GM12878 (cell line): ENCODE data around the gene LAMP1. TPM values are rescaled to one million over a fixed set of nuclear protein-coding genes. Genes with fewer than 3 reads are reported as not detected.

Source experiments
- ATAC-seq: fragments of 200-7000 bp; cut with Tn5 transposase; 3 replicates; pipeline ENCODE4 v1.9.1; 2020; ENCODE audit warnings: mild to moderate bottlenecking, moderate library complexity
- BruUV-seq: library from RNA; stranded (reverse); fragments of 400-500 nt; replicated peaks from 2 replicates; lab custom pipeline; 2021; lab: Mats Ljungman, UMichigan
- CTCF ChIA-PET: fragments of 300-600 bp; sonication (Branson Sonifier 250); formaldehyde crosslinking; extraction: SDS; loops from one replicate; lab custom pipeline; 2021; ENCODE audit warnings: inconsistent platforms; lab: Yijun Ruan, JAX
- POLR2A ChIA-PET: fragments of 350-600 bp; formaldehyde crosslinking; extraction: SDS; loops from one replicate; lab custom pipeline; 2021; ENCODE audit warnings: inconsistent platforms; lab: Charles Lee
- RAD21 ChIA-PET: fragments of 300-600 bp; sonication (Branson Sonifier 250); formaldehyde crosslinking; loops from one replicate; lab custom pipeline; 2023; ENCODE audit warnings: antibody characterized with exemption; ENCODE audit not compliant: unreplicated experiment; lab: Charles Lee
- SMC1A ChIA-PET: fragments of 300-600 bp; sonication (Branson Sonifier 250); formaldehyde crosslinking; loops from one replicate; lab custom pipeline; 2023; ENCODE audit not compliant: unreplicated experiment, uncharacterized antibody; lab: Charles Lee
- DNase-seq: peaks from one replicate; pipeline ENCODE4 v3.0.0-alpha.2; 2011; ENCODE audit warnings: low read depth, low spot score
- FAIRE-seq: peaks from 3 replicates; lab custom pipeline; 2011; peaks lifted over from hg19 to GRCh38; lab: Jason Lieb, UNC
- H2AFZ ChIP-seq: 2 replicates; pipeline ENCODE4 v1.6.0; 2011; ENCODE audit warnings: low read depth, low read length, control low read depth; ENCODE audit not compliant: control insufficient read depth
- H3K27ac ChIP-seq: 2 replicates; pipeline ENCODE4 v1.5.1; 2011; ENCODE audit warnings: control low read depth; ENCODE audit not compliant: control insufficient read depth, insufficient read depth
- H3K27me3 ChIP-seq, 2 experiments: replicated peaks in 1 of 2; 2 replicates each; pipeline versions ENCODE4 v1.6.0 to v1.6.1; 2011; ENCODE audit warnings: low read length in 1 of 2; ENCODE audit not compliant: control insufficient read depth in 2 of 2, insufficient read depth in 2 of 2
- H3K36me3 ChIP-seq, 2 experiments: 2 replicates each; pipeline ENCODE4 v1.5.1; 2011; ENCODE audit warnings: low read length in 1 of 2; ENCODE audit not compliant: control insufficient read depth in 2 of 2, insufficient read depth in 2 of 2
- H3K4me1 ChIP-seq: 2 replicates; pipeline ENCODE4 v1.6.1; 2011; ENCODE audit warnings: mild to moderate bottlenecking, low read length, moderate library complexity, mixed read lengths; ENCODE audit not compliant: control insufficient read depth, insufficient read depth
- H3K4me2 ChIP-seq: 2 replicates; pipeline ENCODE4 v1.6.0; 2011; ENCODE audit warnings: control low read depth; ENCODE audit not compliant: control insufficient read depth, insufficient read depth
- H3K4me3 ChIP-seq: fragments of 200-600 bp; sonication (generic); 2 replicates; pipeline ENCODE4 v1.5.1; 2016
- H3K79me2 ChIP-seq: 2 replicates; pipeline ENCODE4 v1.6.0; 2011; ENCODE audit warnings: low read length; ENCODE audit not compliant: control insufficient read depth, insufficient read depth
- H3K9ac ChIP-seq: 2 replicates; pipeline ENCODE4 v1.8.0; 2011; ENCODE audit warnings: low read length, control low read depth, mixed read lengths; ENCODE audit not compliant: control insufficient read depth, insufficient read depth
- H3K9me3 ChIP-seq: replicated peaks from 3 replicates; pipeline ENCODE4 v1.5.1; 2011; ENCODE audit warnings: mild to moderate bottlenecking, low read length; ENCODE audit not compliant: control insufficient read depth, insufficient read depth
- H4K20me1 ChIP-seq: 2 replicates; pipeline ENCODE4 v1.6.0; 2011; ENCODE audit not compliant: control insufficient read depth, insufficient read depth
- EGR1 ChIP-seq, 2 experiments: IDR thresholded peaks; 1 replicate in 1 of 2; 2 replicates in 1 of 2; pipeline ENCODE4 v1.6.1; 2011 to 2012; ENCODE audit warnings: low read depth in 2 of 2, low read length in 2 of 2, borderline replicate concordance in 1 of 2, mild to moderate bottlenecking in 1 of 2, moderate library complexity in 1 of 2
- NKRF ChIP-seq: fragments of 450-650 bp; conservative IDR thresholded peaks from 2 replicates; pipeline ENCODE4 v1.6.1; 2017; ENCODE audit warnings: mild to moderate bottlenecking, moderate library complexity
- POLR2AphosphoS5 ChIP-seq: IDR thresholded peaks from 2 replicates; pipeline ENCODE4 v1.6.1; 2011; ENCODE audit warnings: mild to moderate bottlenecking, low read length, inconsistent platforms
- REST ChIP-seq: IDR thresholded peaks from 2 replicates; pipeline ENCODE4 v1.6.1; 2012; ENCODE audit warnings: mild to moderate bottlenecking, low read depth, low read length
- WGBS: methylation state at CpG from one replicate; pipeline ENCODE4 v1.1.6; 2016; ENCODE audit warnings: low lambda C conversion rate; ENCODE audit not compliant: insufficient replicate concordance, insufficient coverage; ENCODE audit errors: missing lambda C conversion rate; 5-methylcytosine and 5-hydroxymethylcytosine counted together
- in situ Hi-C: fragments of 300-500 bp; cut with MboI; formaldehyde crosslinking; loops from 9 replicates; pipeline ENCODE4 v1.14.3; 2018; ENCODE audit warnings: mixed read lengths
- intact Hi-C: fragments of 100-400 bp; cut with micrococcal nuclease; formaldehyde crosslinking; loops from one replicate; pipeline ENCODE4 v1.14.2; 2022; ENCODE audit not compliant: unreplicated experiment
- polyA plus RNA-seq, 11 experiments: library from polyadenylated mRNA; depleted of rRNA in 4 of 11; unstranded in 6 of 11; stranded (reverse) in 5 of 11; fragments of >200 nt; fragmentation: Nextera tagmentation in 4 of 11; fragmentation: Illumina TruSeq in 1 of 11; extraction: Ambion mirVana in 4 of 11; extraction: Trizol in 1 of 11; gene quantifications; 1 replicate in 1 of 11; 2 replicates in 10 of 11; pipeline versions ENCODE4 v1.2.1 to v1.2.3, GENCODE V29; 2011 to 2016; ENCODE audit warnings: inconsistent platforms in 2 of 11, missing spikeins in 2 of 11, low read depth in 1 of 11
- total RNA-seq, 4 experiments: library from RNA; depleted of rRNA in 3 of 4; stranded (reverse); fragments of >200 nt in 3 of 4; fragmentation: Illumina TruSeq in 1 of 4; extraction: Trizol in 1 of 4; gene quantifications; 2 replicates each; pipeline versions ENCODE4 v1.2.1 to v1.2.3, GENCODE V29; 2013 to 2021

LAMP1 gene
- total and polyA plus RNA-seq, 10 of the 15 experiments (the other 5 are each of a cell fraction or from before 2014, with no cell fraction given), result 2.5 to 83.0 (median 32.7) TPM

- no peak for FAIRE-seq
- H3K4me1 ChIP-seq, result no peaks in the 10 kb centered on the region
- no peak for ATAC-seq
- intact Hi-C loops, result no loop called here
- TF ChIP-seq EGR1 (IDR thresholded peaks at IDR 0.05; ENCODE audit: borderline replicate concordance in 1 of 2, low read depth in 2 of 2, low read length in 2 of 2) (no peak), POLR2AphosphoS5 (no peak), REST (no peak), NKRF (no peak)
- TF ChIP-seq, all 136 proteins: peak for 0
- Histone ChIP-seq H3K27ac (no peak overlapping the region), H3K79me2 (no peaks in the 10 kb centered on the region), H3K9ac (no peak overlapping the region), H4K20me1 (no peaks in the 10 kb centered on the region), H2AFZ (no peak overlapping the region), H3K4me2 (no peak overlapping the region), H3K9me3 (no peaks in the 10 kb centered on the region), H3K27me3 (no peaks in the 10 kb centered on the region), H3K36me3 (peaks cover 15 to 26% of the 10 kb centered on the region in 2 experiments; a peak in 3 of 4 replicates), H3K4me3 (no peak overlapping the region)
- ChIA-PET SMC1A (interaction anchor here (0.9 kb wide), 1 partner anchor 16 kb away, joined by 3 read pairs; no protein-coding TSS in a partner anchor), POLR2A (no interaction called here), RAD21 (no interaction called here), CTCF (interaction anchor here (0.6 kb wide), 1 partner anchor 250 kb away, joined by 3 read pairs; no protein-coding TSS in a partner anchor)
- in situ Hi-C loops, result no loop called here
- no peak for DNase-seq
- WGBS, result 98% methylated on average over 5 of the region's 5 CpGs
- no TSS peak for BruUV-seq
Measured at GRCh38 chr13:113315992-113316391, 19.0 kb downstream of the LAMP1 start.
